Naive thymus-derived CD4-positive, alpha-beta T cell (primary cell): ENCODE measurements around the gene SURF1. TPM values are rescaled to one million over a fixed set of nuclear protein-coding genes. Genes with fewer than 3 reads are reported as not detected.

Experiments used
- ATAC-seq: fragments of 150-1000 bp; cut with Tn5 transposase; 2 replicates; pipeline ENCODE4 v1.10.0; 2021; ENCODE audit warnings: mild to moderate bottlenecking, moderate library complexity
- CTCF ChIA-PET: fragments of 350-600 bp; sonication (Branson Sonifier 250); formaldehyde crosslinking; loops from one replicate; lab custom pipeline; 2021; ENCODE audit warnings: antibody characterized with exemption; lab: Charles Lee
- POLR2A ChIA-PET: fragments of 350-600 bp; sonication (Branson Sonifier 250); formaldehyde crosslinking; loops from one replicate; lab custom pipeline; 2021; ENCODE audit warnings: antibody characterized with exemption, inconsistent platforms; lab: Charles Lee
- DNase-seq, 9 donors: peaks; one replicate each; pipeline versions ENCODE4 v3.0.0 to v3.0.0-alpha.2; 2020 to 2022; ENCODE audit warnings: mixed read lengths in 1 of 9
- H3K27ac ChIP-seq: one replicate; pipeline ENCODE4 v1.7.0; 2013; ENCODE audit warnings: mild to moderate bottlenecking, low read depth, low read length, moderate library complexity
- H3K27me3 ChIP-seq, 2 donors: one replicate each; pipeline ENCODE4 v1.7.0; 2013; ENCODE audit warnings: low read length in 2 of 2, mild to moderate bottlenecking in 2 of 2, moderate library complexity in 2 of 2; ENCODE audit not compliant: control insufficient read depth in 2 of 2, insufficient read depth in 2 of 2
- H3K36me3 ChIP-seq, 3 experiments: 1 replicate in 2 of 3; 2 replicates in 1 of 3; pipeline ENCODE4 v1.7.0; 2013; ENCODE audit warnings: low read length in 3 of 3, mild to moderate bottlenecking in 3 of 3, moderate library complexity in 1 of 3; ENCODE audit not compliant: insufficient read depth in 3 of 3, control insufficient read depth in 2 of 3
- H3K4me1 ChIP-seq, 2 donors: one replicate each; pipeline ENCODE4 v1.7.0; 2013; ENCODE audit warnings: low read length in 2 of 2, mild to moderate bottlenecking in 2 of 2, moderate library complexity in 1 of 2; ENCODE audit not compliant: control insufficient read depth in 2 of 2, insufficient read depth in 2 of 2
- H3K4me3 ChIP-seq: 2 replicates; pipeline ENCODE4 v1.7.0; 2013; ENCODE audit warnings: mild to moderate bottlenecking, low read length
- H3K9me3 ChIP-seq, 3 experiments: 1 replicate in 2 of 3; 2 replicates in 1 of 3; pipeline ENCODE4 v1.7.0; 2013; ENCODE audit warnings: low read length in 3 of 3; ENCODE audit not compliant: control insufficient read depth in 2 of 3
- H3K27ac Mint-ChIP-seq, 9 donors: one replicate each; pipeline ENCODE4 v1.8.0; 2020 to 2022; ENCODE audit warnings: mixed read lengths in 9 of 9, mild to moderate bottlenecking in 8 of 9, moderate library complexity in 5 of 9, inconsistent platforms in 2 of 9
- H3K27me3 Mint-ChIP-seq, 5 donors: one replicate each; pipeline ENCODE4 v1.8.0; 2021 to 2022; ENCODE audit warnings: mixed read lengths in 5 of 5, mild to moderate bottlenecking in 1 of 5
- H3K36me3 Mint-ChIP-seq, 5 donors: one replicate each; pipeline ENCODE4 v1.8.0; 2020 to 2022; ENCODE audit warnings: mixed read lengths in 5 of 5, mild to moderate bottlenecking in 3 of 5, inconsistent platforms in 1 of 5
- H3K4me1 Mint-ChIP-seq, 7 donors: one replicate each; pipeline ENCODE4 v1.8.0; 2020 to 2022; ENCODE audit warnings: mixed read lengths in 7 of 7, mild to moderate bottlenecking in 3 of 7, inconsistent platforms in 1 of 7
- H3K4me3 Mint-ChIP-seq, 10 donors: one replicate each; pipeline ENCODE4 v1.8.0; 2020 to 2022; ENCODE audit warnings: mild to moderate bottlenecking in 10 of 10, mixed read lengths in 10 of 10, moderate library complexity in 6 of 10, inconsistent platforms in 2 of 10
- H3K9me3 Mint-ChIP-seq, 11 donors: one replicate each; pipeline ENCODE4 v1.8.0; 2020 to 2022; ENCODE audit warnings: mixed read lengths in 11 of 11, mild to moderate bottlenecking in 4 of 11, inconsistent platforms in 1 of 11, moderate library complexity in 1 of 11
- intact Hi-C, 2 donors: fragments of 100-400 bp; cut with micrococcal nuclease; formaldehyde crosslinking; loops; one replicate each; pipeline ENCODE4 v1.15.1; 2023
- polyA plus RNA-seq, 2 donors: library from polyadenylated mRNA; unstranded; fragments of 300-500 nt; fragmentation: Illumina TruSeq; gene quantifications; one replicate each; pipeline ENCODE4 v1.2.3, GENCODE V29; 2021
- total RNA-seq, 6 experiments: library from RNA in 5 of 6; stranded (reverse) in 5 of 6; gene quantifications; 1 replicate in 5 of 6; 2 replicates in 1 of 6; pipeline ENCODE4 v1.2.3 and lab custom pipeline; 2021 to 2026

The SURF1 gene
- total and polyA plus RNA-seq, 7 experiments from 2014 or later, result 40.5 to 128 (median 53.3) TPM

DNA sequence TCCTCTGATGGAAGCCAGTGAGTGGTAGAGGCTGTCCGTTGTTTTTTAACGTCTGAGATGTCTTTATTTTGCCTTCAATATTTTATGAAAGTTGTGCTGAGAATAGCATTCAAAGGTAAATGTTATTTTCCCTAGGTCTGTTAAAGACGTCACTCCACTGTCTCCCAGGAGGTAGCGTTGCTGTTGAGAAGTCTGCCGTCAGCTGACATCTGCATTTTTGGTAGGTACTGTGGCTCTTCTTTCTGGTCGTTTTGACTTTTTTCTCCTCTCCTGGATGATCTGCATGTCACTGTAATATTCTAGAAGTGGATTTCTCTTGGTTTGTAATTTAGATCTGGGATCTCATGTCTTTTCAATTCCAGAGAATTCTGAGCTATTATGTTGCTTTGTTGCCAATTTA lies 46.7 kb downstream of the SURF1 start:
- H3K36me3 Mint-ChIP-seq, result peaks cover 0 to 4% (median 0%) of the 10 kb centered on the region in 5 donors
- no peak overlapping the region for H3K27ac ChIP-seq
- no peaks in the 10 kb centered on the region for H3K27me3 ChIP-seq
- ChIA-PET POLR2A (no interaction called here), CTCF (no interaction called here)
- H3K9me3 Mint-ChIP-seq, result peaks cover 0 to 6% (median 0%) of the 10 kb centered on the region in 11 donors
- no peaks in the 10 kb centered on the region for H3K9me3 ChIP-seq
- H3K36me3 ChIP-seq, result no peaks in the 10 kb centered on the region
- H3K4me3 ChIP-seq, result no peak overlapping the region
- no peak for DNase-seq
- H3K4me3 Mint-ChIP-seq, result no peak overlapping the region
- no peak overlapping the region for H3K27ac Mint-ChIP-seq
- H3K4me1 Mint-ChIP-seq, result no peaks in the 10 kb centered on the region
- ATAC-seq, result no peak
- no peaks in the 10 kb centered on the region for H3K4me1 ChIP-seq
- intact Hi-C loops, result no loop called here
- peaks cover 9 to 30% (median 18%) of the 10 kb centered on the region in 5 donors for H3K27me3 Mint-ChIP-seq

DNA sequence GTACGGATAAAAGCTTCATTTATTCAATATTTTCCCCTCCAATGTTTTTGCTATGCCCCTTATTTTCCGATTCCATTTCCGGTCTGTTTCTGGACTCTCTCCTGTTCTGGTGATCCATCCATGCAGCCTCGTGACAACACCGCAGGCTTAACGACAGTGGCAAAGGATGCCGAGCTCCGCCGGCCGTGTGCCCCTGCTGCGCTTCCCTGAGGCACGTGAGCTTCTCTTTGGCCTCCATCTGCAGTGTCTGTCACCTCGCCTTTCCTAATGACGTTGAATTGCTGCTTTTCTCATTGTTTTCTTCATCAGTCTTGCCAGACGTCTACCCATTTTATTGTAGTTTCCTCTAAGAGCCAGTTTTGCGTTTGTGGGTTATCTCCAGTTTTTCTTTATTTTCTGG lies 49.0 kb downstream of the SURF1 start:
- ATAC-seq, result no peak
- H3K36me3 ChIP-seq, result no peaks in the 10 kb centered on the region
- H3K9me3 Mint-ChIP-seq, result peaks cover 0 to 6% (median 0%) of the 10 kb centered on the region in 11 donors
- H3K4me1 Mint-ChIP-seq, result no peaks in the 10 kb centered on the region
- POLR2A ChIA-PET, result no interaction called here
- no peak for DNase-seq
- no peak overlapping the region for H3K27ac Mint-ChIP-seq
- no peaks in the 10 kb centered on the region for H3K9me3 ChIP-seq
- CTCF ChIA-PET, result no interaction called here
- peaks cover 9 to 30% (median 18%) of the 10 kb centered on the region in 5 donors for H3K27me3 Mint-ChIP-seq
- H3K4me1 ChIP-seq, result no peaks in the 10 kb centered on the region
- peaks cover 0 to 4% (median 0%) of the 10 kb centered on the region in 5 donors for H3K36me3 Mint-ChIP-seq
- no peak overlapping the region for H3K4me3 ChIP-seq
- H3K4me3 Mint-ChIP-seq, result no peak overlapping the region
- intact Hi-C loops, result no loop called here
- no peaks in the 10 kb centered on the region for H3K27me3 ChIP-seq
- H3K27ac ChIP-seq, result no peak overlapping the region

DNA sequence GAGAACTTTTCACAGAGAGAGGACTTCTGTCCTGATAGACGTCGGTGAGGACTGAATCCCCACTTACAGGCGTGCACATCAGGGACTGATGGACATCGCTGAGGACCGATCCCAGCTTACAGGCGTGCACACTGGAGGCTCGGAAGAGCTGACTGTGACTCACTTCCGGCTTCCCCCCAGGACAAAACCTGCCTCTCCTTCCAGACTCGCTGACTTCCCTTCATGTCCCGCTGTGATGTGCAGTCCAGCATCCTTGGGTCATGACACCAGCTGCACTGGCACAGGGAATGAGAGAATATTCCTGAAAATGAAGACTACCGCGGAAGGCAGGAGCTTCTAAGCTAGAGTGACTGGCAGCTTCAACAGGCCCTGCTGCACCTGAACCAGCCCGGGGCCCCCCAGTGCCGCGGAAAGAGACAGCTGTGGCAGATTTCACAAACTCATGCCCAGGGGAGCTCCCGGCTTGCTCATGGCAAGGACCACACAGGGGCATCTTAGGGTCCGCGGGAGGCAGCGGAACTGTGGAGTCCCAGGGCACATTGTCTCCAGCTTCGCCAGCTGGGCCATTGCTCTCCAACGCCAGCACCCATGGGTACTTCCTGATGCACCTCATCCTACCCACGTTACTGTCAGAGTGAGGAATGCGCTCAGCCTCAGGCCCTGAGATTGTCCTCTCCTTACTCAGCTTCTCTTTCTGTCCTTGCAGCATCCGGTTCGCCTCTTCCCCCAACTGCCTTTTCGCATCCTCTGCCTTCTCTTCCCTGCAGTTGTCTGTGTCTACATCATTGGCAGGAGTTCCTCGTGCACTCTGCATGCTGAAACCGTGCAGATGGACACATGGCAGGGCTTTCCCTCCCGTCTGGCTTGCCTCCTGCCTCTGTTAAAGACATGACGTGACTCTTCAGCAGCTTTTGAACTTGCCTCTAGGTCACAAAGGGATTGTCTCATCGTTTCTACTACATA lies 49.8 kb downstream of the SURF1 start:
- peaks cover 0 to 4% (median 0%) of the 10 kb centered on the region in 5 donors for H3K36me3 Mint-ChIP-seq
- no peaks in the 10 kb centered on the region for H3K27me3 ChIP-seq
- DNase-seq (no peak), ATAC-seq (no peak)
- H3K9me3 ChIP-seq, result no peaks in the 10 kb centered on the region
- H3K4me3 Mint-ChIP-seq, result no peak overlapping the region
- peaks cover 0 to 6% (median 0%) of the 10 kb centered on the region in 11 donors for H3K9me3 Mint-ChIP-seq
- H3K27ac Mint-ChIP-seq, result no peak overlapping the region
- no peak overlapping the region for H3K27ac ChIP-seq
- H3K4me1 Mint-ChIP-seq, result no peaks in the 10 kb centered on the region
- peaks cover 9 to 30% (median 18%) of the 10 kb centered on the region in 5 donors for H3K27me3 Mint-ChIP-seq
- H3K4me1 ChIP-seq, result no peaks in the 10 kb centered on the region
- H3K4me3 ChIP-seq, result no peak overlapping the region
- no peaks in the 10 kb centered on the region for H3K36me3 ChIP-seq
- POLR2A ChIA-PET, result no interaction called here
- intact Hi-C loops, result no loop called here
- CTCF ChIA-PET, result no interaction called here

DNA sequence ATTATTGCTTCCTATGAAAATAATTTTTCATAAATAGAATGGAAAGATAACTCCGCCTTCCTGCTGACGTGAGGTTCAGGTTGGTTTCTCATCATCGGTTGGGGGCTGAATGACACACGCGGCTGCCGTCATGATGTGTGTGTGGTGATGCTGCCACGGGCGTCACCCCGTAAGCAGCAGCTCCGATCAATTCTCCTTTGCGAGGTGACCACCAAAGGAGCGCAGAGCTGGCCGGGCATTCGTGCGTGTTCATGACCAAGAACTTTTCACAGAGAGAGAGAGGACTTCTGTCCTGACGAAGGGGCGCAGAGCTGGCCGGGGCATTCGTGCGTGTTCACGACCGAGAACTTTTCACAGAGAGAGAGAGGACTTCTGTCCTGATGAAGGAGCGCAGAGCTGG lies 50.6 kb downstream of the SURF1 start:
- H3K4me1 ChIP-seq, result no peaks in the 10 kb centered on the region
- intact Hi-C loops, result no loop called here
- Mint-ChIP-seq H3K27ac (no peak overlapping the region), H3K4me3 (no peak overlapping the region), H3K27me3 (peaks cover 9 to 27% (median 18%) of the 10 kb centered on the region in 5 donors), H3K36me3 (peaks cover 0 to 4% (median 0%) of the 10 kb centered on the region in 5 donors), H3K4me1 (no peaks in the 10 kb centered on the region), H3K9me3 (peaks cover 0 to 6% (median 0%) of the 10 kb centered on the region in 11 donors)
- ATAC-seq (no peak), DNase-seq (no peak)
- H3K27me3 ChIP-seq, result no peaks in the 10 kb centered on the region
- no peak overlapping the region for H3K27ac ChIP-seq
- H3K9me3 ChIP-seq, result no peaks in the 10 kb centered on the region
- ChIA-PET CTCF (no interaction called here), POLR2A (no interaction called here)
- no peak overlapping the region for H3K4me3 ChIP-seq
- H3K36me3 ChIP-seq, result no peaks in the 10 kb centered on the region

DNA sequence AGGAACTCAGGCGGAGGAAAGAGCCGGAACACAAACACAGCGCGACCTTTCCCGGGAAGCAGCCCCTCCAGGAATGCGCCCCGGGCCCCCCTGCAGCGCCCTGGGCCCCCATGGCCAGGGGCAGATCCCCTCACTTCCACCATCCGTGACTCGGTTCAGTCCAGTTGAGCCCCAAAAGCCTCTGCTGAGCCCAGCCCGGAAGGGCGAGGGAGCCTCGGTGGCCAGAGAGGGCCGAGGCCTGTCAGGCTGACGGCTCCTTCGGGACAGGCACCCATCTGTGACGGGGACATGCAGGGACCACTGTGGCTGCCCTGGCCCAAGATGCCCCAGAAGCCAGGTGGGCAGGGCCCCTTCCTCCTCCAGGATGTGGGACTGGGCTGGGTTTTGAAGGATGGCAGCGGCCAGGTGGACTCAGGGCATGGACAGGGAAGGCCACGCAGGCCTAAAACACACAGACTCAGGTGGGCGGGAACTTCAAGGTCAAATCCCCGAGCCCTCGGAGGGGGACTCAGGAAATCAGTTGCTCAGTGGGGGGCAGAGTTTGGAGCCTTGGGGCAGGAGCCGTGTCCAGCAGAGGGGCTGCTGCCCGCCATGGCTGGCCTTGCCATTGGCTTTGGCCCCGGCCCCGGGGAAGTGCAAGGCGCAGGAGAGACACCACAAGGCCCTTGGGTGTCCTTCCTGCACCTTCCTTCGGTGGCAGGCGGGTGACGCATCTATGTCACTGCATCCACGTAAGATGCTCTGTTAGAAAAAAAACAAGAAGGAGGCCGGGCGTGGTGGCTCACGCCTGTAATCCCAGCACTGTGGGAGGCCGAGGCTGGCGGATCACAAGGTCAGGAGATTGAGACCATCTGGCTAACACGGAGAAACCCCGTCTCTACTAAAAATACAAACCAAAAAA lies 51.6 kb downstream of the SURF1 start:
- Mint-ChIP-seq H3K36me3 (peaks cover 0 to 4% (median 0%) of the 10 kb centered on the region in 5 donors), H3K4me1 (no peaks in the 10 kb centered on the region), H3K9me3 (peaks cover 0 to 4% (median 0%) of the 10 kb centered on the region in 11 donors), H3K27ac (no peak overlapping the region), H3K27me3 (peaks cover 6 to 23% (median 15%) of the 10 kb centered on the region in 5 donors), H3K4me3 (no peak overlapping the region)
- H3K4me1 ChIP-seq, result no peaks in the 10 kb centered on the region
- H3K9me3 ChIP-seq, result no peaks in the 10 kb centered on the region
- no peaks in the 10 kb centered on the region for H3K27me3 ChIP-seq
- POLR2A ChIA-PET, result no interaction called here
- no peak overlapping the region for H3K27ac ChIP-seq
- DNase-seq (no peak), ATAC-seq (no peak)
- H3K36me3 ChIP-seq, result no peaks in the 10 kb centered on the region
- intact Hi-C loops, result no loop called here
- CTCF ChIA-PET, result no interaction called here
- H3K4me3 ChIP-seq, result no peak overlapping the region

DNA sequence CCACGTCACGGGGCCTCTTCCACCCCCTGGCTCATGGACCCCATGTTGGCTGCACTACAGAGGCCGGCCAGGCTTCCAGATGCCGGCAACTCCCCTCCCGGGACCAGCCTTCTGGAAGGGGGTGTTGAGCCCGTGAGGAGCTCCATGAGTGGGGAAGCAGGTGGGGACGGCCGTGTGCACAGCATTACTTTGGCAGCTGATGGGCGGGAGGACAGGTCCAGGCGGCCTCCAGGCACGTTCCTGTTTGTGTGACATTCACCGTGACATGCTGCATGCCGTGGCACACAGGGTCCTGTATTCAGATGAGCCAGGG lies 52.2 kb downstream of the SURF1 start:
- Mint-ChIP-seq H3K36me3 (no peaks in the 10 kb centered on the region), H3K4me3 (no peak overlapping the region), H3K27ac (no peak overlapping the region), H3K9me3 (peaks cover 0 to 2% (median 0%) of the 10 kb centered on the region in 11 donors), H3K4me1 (no peaks in the 10 kb centered on the region), H3K27me3 (peaks cover 3 to 16% (median 9%) of the 10 kb centered on the region in 5 donors)
- intact Hi-C loops, result no loop called here
- Histone ChIP-seq H3K4me3 (no peak overlapping the region), H3K4me1 (no peaks in the 10 kb centered on the region), H3K27me3 (no peaks in the 10 kb centered on the region), H3K9me3 (no peaks in the 10 kb centered on the region), H3K27ac (no peak overlapping the region), H3K36me3 (no peaks in the 10 kb centered on the region)
- no peak for ATAC-seq
- CTCF ChIA-PET, result no interaction called here
- POLR2A ChIA-PET, result no interaction called here
- DNase-seq, result no peak
